ENCODE data around the gene CABCOCO1. TPM values are rescaled to one million over a fixed set of nuclear protein-coding genes. Genes with fewer than 3 reads are reported as not detected.

CABCOCO1 gene
- polyA plus RNA-seq (2013, experiment 1 of 2) = 1.4 TPM
- polyA plus RNA-seq (2013, experiment 2 of 2) = 1.5 TPM

DNA sequence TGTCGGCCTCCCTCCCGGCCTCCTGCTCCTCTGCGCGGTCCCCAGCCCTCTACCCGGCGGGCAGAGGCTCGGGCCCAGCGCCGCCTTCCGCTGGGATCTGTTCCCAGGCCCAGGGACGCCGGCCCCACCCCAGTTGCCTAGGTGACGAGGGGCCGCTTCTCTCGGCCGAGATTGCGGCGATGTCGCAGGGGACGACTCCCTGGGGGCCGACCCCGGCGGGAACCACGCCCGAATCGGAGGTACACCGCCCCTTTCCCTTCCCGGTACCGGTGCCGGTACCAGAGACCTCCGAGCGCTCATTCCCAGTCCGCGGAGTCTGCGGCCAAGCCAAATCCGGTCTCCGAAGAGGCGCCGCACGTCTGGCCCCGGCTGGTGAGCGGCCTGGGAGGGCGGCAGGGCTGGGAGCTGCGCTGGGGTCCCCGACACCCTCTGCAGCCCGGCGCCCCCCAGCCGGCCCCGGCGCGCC lies at the start of gene CABCOCO1:
Gene CABCOCO1 (plus strand): TSS at position 136 of the 466 bp plus-strand sequence. CDS start 44 bp downstream, at position 180.
- Histone ChIP-seq H3K4me2 (ENCODE audit: insufficient read depth, low read length, poor library complexity, severe bottlenecking) (peak within 1 kb of the TSS; percentile 71), H3K9me3 (replicated peaks in 1 of 2; ENCODE audit: control insufficient read depth in 2 of 2, insufficient read depth in 1 of 2, low read depth in 1 of 2, low read length in 2 of 2) (no peaks in the 10 kb centered on the region), H2BK5ac (ENCODE audit: low read length) (peak within 1 kb of the TSS; percentile 78), H3K14ac (ENCODE audit: low read length) (no peak within 1 kb of the TSS), H3K36me3 (replicated peaks in 1 of 2; ENCODE audit: control insufficient read depth in 2 of 2, insufficient read depth in 2 of 2, low read length in 2 of 2) (no peaks in the 10 kb centered on the region), H3K9ac (ENCODE audit: low read depth, low read length, poor library complexity) (peak within 1 kb of the TSS; percentile 60), H2AK5ac (ENCODE audit: low read depth, low read length) (no peak within 1 kb of the TSS), H2AFZ (ENCODE audit: low read length) (peak within 1 kb of the TSS; percentile 92), H4K91ac (ENCODE audit: low read depth, low read length, poor library complexity) (no peak within 1 kb of the TSS), H3K27me3 (ENCODE audit: control insufficient read depth in 3 of 3, insufficient read depth in 3 of 3, low read depth in 1 of 3, low read length in 3 of 3) (peaks cover 0 to 40% (median 0%) of the 10 kb centered on the region in 3 experiments), H3K23ac (ENCODE audit: low read depth, low read length, poor library complexity) (no peak within 1 kb of the TSS), H2BK15ac (ENCODE audit: low read length) (peak within 1 kb of the TSS; percentile 30), H3K79me1 (ENCODE audit: low read depth, low read length) (no peaks in the 10 kb centered on the region), H3K18ac (ENCODE audit: low read length) (peak within 1 kb of the TSS; percentile 99), H4K8ac (ENCODE audit: low read depth, low read length) (no peak within 1 kb of the TSS), H2BK120ac (ENCODE audit: low read depth, low read length) (no peak within 1 kb of the TSS), H3K27ac (replicated peaks; ENCODE audit: low read length) (no peak within 1 kb of the TSS), H3K4ac (ENCODE audit: low read length) (no peak within 1 kb of the TSS), H3K4me1 (ENCODE audit: control insufficient read depth in 2 of 2, insufficient read depth in 1 of 2, low read depth in 1 of 2, low read length in 2 of 2) (no peaks in the 10 kb centered on the region), H2BK12ac (ENCODE audit: low read length) (no peak within 1 kb of the TSS), H3K4me3 (ENCODE audit: low read length in 2 of 2) (peak within 1 kb of the TSS; percentile 42 to 89)
- no CpG with 5 or more reads among the region's 51 CpGs for WGBS, 2 donors (ENCODE audit: extremely low coverage in 2 of 2, insufficient read length in 2 of 2, insufficient replicate concordance in 1 of 2)
- DNase-seq (ENCODE audit: low spot score) = peak; percentile 69

DNA sequence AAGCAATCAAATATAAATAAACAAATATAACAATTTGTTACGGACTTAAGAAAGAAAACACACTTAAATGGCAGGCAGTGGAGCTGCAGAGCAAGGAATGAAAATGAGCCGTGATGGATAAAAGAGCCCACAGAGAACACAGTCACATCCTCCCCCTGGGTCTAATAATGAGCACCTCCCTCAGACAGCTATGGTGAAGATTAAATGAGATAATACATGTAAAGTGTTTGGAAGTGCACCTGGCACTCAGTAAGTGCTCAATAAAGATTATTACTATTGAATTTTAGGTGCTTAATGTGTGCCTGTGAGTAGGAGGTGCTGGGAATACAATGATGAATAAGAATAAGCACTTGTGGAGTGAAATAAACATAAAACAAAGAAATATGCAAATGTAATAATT lies 49.1 kb upstream of the CABCOCO1 start:
- no peak overlapping the region for H2AFZ ChIP-seq (ENCODE audit: low read length)
- H3K23ac ChIP-seq (ENCODE audit: low read depth, low read length, poor library complexity) = no peak overlapping the region
- no peaks in the 10 kb centered on the region for H3K79me1 ChIP-seq (ENCODE audit: low read depth, low read length)
- no CpG with 5 or more reads among the region's 2 CpGs for WGBS, 2 donors (ENCODE audit: extremely low coverage in 2 of 2, insufficient read length in 2 of 2, insufficient replicate concordance in 1 of 2)
- no peak overlapping the region for H2BK5ac ChIP-seq (ENCODE audit: low read length)
- no peak overlapping the region for H2BK15ac ChIP-seq (ENCODE audit: low read length)
- no peaks in the 10 kb centered on the region for H3K9me3 ChIP-seq (replicated peaks in 1 of 2; ENCODE audit: control insufficient read depth in 2 of 2, insufficient read depth in 1 of 2, low read depth in 1 of 2, low read length in 2 of 2)
- no peak overlapping the region for H4K91ac ChIP-seq (ENCODE audit: low read depth, low read length, poor library complexity)
- no peak overlapping the region for H3K27ac ChIP-seq (replicated peaks; ENCODE audit: low read length)
- no peak overlapping the region for H3K4me2 ChIP-seq (ENCODE audit: insufficient read depth, low read length, poor library complexity, severe bottlenecking)
- H3K4me1 ChIP-seq (ENCODE audit: control insufficient read depth in 2 of 2, insufficient read depth in 1 of 2, low read depth in 1 of 2, low read length in 2 of 2) = no peaks in the 10 kb centered on the region
- H3K18ac ChIP-seq (ENCODE audit: low read length) = no peak overlapping the region
- H3K9ac ChIP-seq (ENCODE audit: low read depth, low read length, poor library complexity) = no peak overlapping the region
- H2BK12ac ChIP-seq (ENCODE audit: low read length) = no peak overlapping the region
- H4K8ac ChIP-seq (ENCODE audit: low read depth, low read length) = no peak overlapping the region
- DNase-seq (ENCODE audit: low spot score) = no peak
- H2BK120ac ChIP-seq (ENCODE audit: low read depth, low read length) = no peak overlapping the region
- no peak overlapping the region for H3K4me3 ChIP-seq (ENCODE audit: low read length in 2 of 2)
- H3K27me3 ChIP-seq (ENCODE audit: control insufficient read depth in 3 of 3, insufficient read depth in 3 of 3, low read depth in 1 of 3, low read length in 3 of 3) = peaks cover 0 to 26% (median 0%) of the 10 kb centered on the region in 3 experiments
- no peak overlapping the region for H3K14ac ChIP-seq (ENCODE audit: low read length)
- H2AK5ac ChIP-seq (ENCODE audit: low read depth, low read length) = no peak overlapping the region
- H3K4ac ChIP-seq (ENCODE audit: low read length) = no peak overlapping the region
- H3K36me3 ChIP-seq (replicated peaks in 1 of 2; ENCODE audit: control insufficient read depth in 2 of 2, insufficient read depth in 2 of 2, low read length in 2 of 2) = no peaks in the 10 kb centered on the region

- no CpG with 5 or more reads among the region's 4 CpGs for WGBS, 2 donors (ENCODE audit: extremely low coverage in 2 of 2, insufficient read length in 2 of 2, insufficient replicate concordance in 1 of 2)
- Histone ChIP-seq H2AK5ac (ENCODE audit: low read depth, low read length) (no peak overlapping the region), H2BK12ac (ENCODE audit: low read length) (no peak overlapping the region), H3K4me3 (ENCODE audit: low read length in 2 of 2) (no peak overlapping the region), H3K27ac (replicated peaks; ENCODE audit: low read length) (no peak overlapping the region), H2BK120ac (ENCODE audit: low read depth, low read length) (no peak overlapping the region), H3K23ac (ENCODE audit: low read depth, low read length, poor library complexity) (no peak overlapping the region), H3K9ac (ENCODE audit: low read depth, low read length, poor library complexity) (no peak overlapping the region), H3K36me3 (replicated peaks in 1 of 2; ENCODE audit: control insufficient read depth in 2 of 2, insufficient read depth in 2 of 2, low read length in 2 of 2) (no peaks in the 10 kb centered on the region), H4K91ac (ENCODE audit: low read depth, low read length, poor library complexity) (no peak overlapping the region), H3K27me3 (ENCODE audit: control insufficient read depth in 3 of 3, insufficient read depth in 3 of 3, low read depth in 1 of 3, low read length in 3 of 3) (peaks cover 0 to 35% (median 0%) of the 10 kb centered on the region in 3 experiments), H3K79me1 (ENCODE audit: low read depth, low read length) (no peaks in the 10 kb centered on the region), H4K8ac (ENCODE audit: low read depth, low read length) (no peak overlapping the region), H3K4me2 (ENCODE audit: insufficient read depth, low read length, poor library complexity, severe bottlenecking) (no peak overlapping the region), H3K18ac (ENCODE audit: low read length) (no peak overlapping the region), H3K4me1 (ENCODE audit: control insufficient read depth in 2 of 2, insufficient read depth in 1 of 2, low read depth in 1 of 2, low read length in 2 of 2) (peaks cover 1 to 4% of the 10 kb centered on the region in 2 donors), H2AFZ (ENCODE audit: low read length) (no peak overlapping the region), H3K9me3 (replicated peaks in 1 of 2; ENCODE audit: control insufficient read depth in 2 of 2, insufficient read depth in 1 of 2, low read depth in 1 of 2, low read length in 2 of 2) (no peaks in the 10 kb centered on the region), H3K14ac (ENCODE audit: low read length) (no peak overlapping the region), H3K4ac (ENCODE audit: low read length) (no peak overlapping the region), H2BK5ac (ENCODE audit: low read length) (no peak overlapping the region), H2BK15ac (ENCODE audit: low read length) (no peak overlapping the region)
- no peak for DNase-seq (ENCODE audit: low spot score)
These were observed 46.1 kb upstream of the CABCOCO1 start for GRCh38 chr10:61616611-61617010.

GRCh38 chr10:61617180-61617579 lies 45.5 kb upstream of the CABCOCO1 start:
- no peak overlapping the region for H3K4ac ChIP-seq (ENCODE audit: low read length)
- H2BK120ac ChIP-seq (ENCODE audit: low read depth, low read length) = no peak overlapping the region
- no peak overlapping the region for H2BK5ac ChIP-seq (ENCODE audit: low read length)
- H3K79me1 ChIP-seq (ENCODE audit: low read depth, low read length) = no peaks in the 10 kb centered on the region
- no peak for DNase-seq (ENCODE audit: low spot score)
- H3K9ac ChIP-seq (ENCODE audit: low read depth, low read length, poor library complexity) = no peak overlapping the region
- no peak overlapping the region for H2BK12ac ChIP-seq (ENCODE audit: low read length)
- H3K4me2 ChIP-seq (ENCODE audit: insufficient read depth, low read length, poor library complexity, severe bottlenecking) = no peak overlapping the region
- H3K27ac ChIP-seq (replicated peaks; ENCODE audit: low read length) = no peak overlapping the region
- H3K27me3 ChIP-seq (ENCODE audit: control insufficient read depth in 3 of 3, insufficient read depth in 3 of 3, low read depth in 1 of 3, low read length in 3 of 3) = peaks cover 0 to 36% (median 0%) of the 10 kb centered on the region in 3 experiments
- H4K91ac ChIP-seq (ENCODE audit: low read depth, low read length, poor library complexity) = no peak overlapping the region
- H4K8ac ChIP-seq (ENCODE audit: low read depth, low read length) = no peak overlapping the region
- H2AK5ac ChIP-seq (ENCODE audit: low read depth, low read length) = no peak overlapping the region
- H3K18ac ChIP-seq (ENCODE audit: low read length) = no peak overlapping the region
- H2BK15ac ChIP-seq (ENCODE audit: low read length) = no peak overlapping the region
- no peak overlapping the region for H3K4me3 ChIP-seq (ENCODE audit: low read length in 2 of 2)
- no peaks in the 10 kb centered on the region for H3K9me3 ChIP-seq (replicated peaks in 1 of 2; ENCODE audit: control insufficient read depth in 2 of 2, insufficient read depth in 1 of 2, low read depth in 1 of 2, low read length in 2 of 2)
- H3K36me3 ChIP-seq (replicated peaks in 1 of 2; ENCODE audit: control insufficient read depth in 2 of 2, insufficient read depth in 2 of 2, low read length in 2 of 2) = no peaks in the 10 kb centered on the region
- H3K14ac ChIP-seq (ENCODE audit: low read length) = no peak overlapping the region
- no peak overlapping the region for H3K23ac ChIP-seq (ENCODE audit: low read depth, low read length, poor library complexity)
- H3K4me1 ChIP-seq (ENCODE audit: control insufficient read depth in 2 of 2, insufficient read depth in 1 of 2, low read depth in 1 of 2, low read length in 2 of 2) = peaks cover 1 to 6% of the 10 kb centered on the region in 2 donors
- H2AFZ ChIP-seq (ENCODE audit: low read length) = no peak overlapping the region
